Neural cell (in vitro differentiated cells): ENCODE data around the gene CYP26B1. TPM values are rescaled to one million over a fixed set of nuclear protein-coding genes. Genes with fewer than 3 reads are reported as not detected.
A peak's percentile ranks its signal among the peaks of the same experiment; 100 is the strongest.

Source experiments
- H2AFZ ChIP-seq: fragments of 200-600, 300-800 bp; sonication (generic), shearing (Covaris generic); 2 replicates; pipeline ENCODE4 v1.6.0; 2014; ENCODE audit warnings: low read depth, mild to moderate bottlenecking, antibody characterized with exemption, low read length, moderate library complexity
- H3F3A ChIP-seq: fragments of 200-600 bp; shearing (Covaris generic); 2 replicates; pipeline ENCODE4 v1.6.1; 2016; ENCODE audit warnings: mild to moderate bottlenecking, moderate library complexity, mixed read lengths, antibody characterized with exemption, low read length; ENCODE audit not compliant: insufficient read depth, poor library complexity, severe bottlenecking
- H3K27ac ChIP-seq: fragments of 200-600, 300-800 bp; sonication (generic), shearing (Covaris generic); 2 replicates; pipeline ENCODE4 v1.5.1; 2014; ENCODE audit warnings: mild to moderate bottlenecking, low read length, moderate library complexity
- H3K27me3 ChIP-seq: fragments of 300-800, 200-600 bp; sonication (generic), shearing (Covaris generic); 2 replicates; pipeline ENCODE4 v1.6.0; 2014; ENCODE audit warnings: mild to moderate bottlenecking, low read depth, low read length, moderate library complexity; ENCODE audit not compliant: insufficient read depth
- H3K36me3 ChIP-seq: fragments of 300-800, 200-600 bp; sonication (generic), shearing (Covaris generic); 2 replicates; pipeline ENCODE4 v1.5.1; 2014; ENCODE audit warnings: mild to moderate bottlenecking, antibody characterized with exemption, low read length, moderate library complexity; ENCODE audit not compliant: insufficient read depth
- H3K4me2 ChIP-seq: fragments of 300-800, 200-600 bp; sonication (generic), shearing (Covaris generic); 2 replicates; pipeline ENCODE4 v1.6.0; 2014; ENCODE audit warnings: mild to moderate bottlenecking, low read length
- H3K4me3 ChIP-seq: fragments of 300-800, 200-600 bp; sonication (generic), shearing (Covaris generic); 2 replicates; pipeline ENCODE4 v1.5.1; 2014; ENCODE audit warnings: mild to moderate bottlenecking, low read length, moderate library complexity
- H3K79me2 ChIP-seq: fragments of 200-600 bp; shearing (Covaris generic); replicated peaks from 2 replicates; pipeline ENCODE4 v1.6.0; 2014; ENCODE audit warnings: mild to moderate bottlenecking, low read length, moderate library complexity; ENCODE audit not compliant: insufficient read depth
- H3K9ac ChIP-seq: fragments of 300-800, 200-600 bp; sonication (generic), shearing (Covaris generic); 2 replicates; pipeline ENCODE4 v1.6.1; 2016; ENCODE audit warnings: mild to moderate bottlenecking, low read length, mixed read lengths
- H3K9me2 ChIP-seq: fragments of 200-600 bp; shearing (Covaris generic); 2 replicates; pipeline ENCODE4 v1.6.1; 2016; ENCODE audit warnings: mild to moderate bottlenecking, low read length, mixed read lengths; ENCODE audit not compliant: insufficient read depth
- H3K9me3 ChIP-seq: fragments of 200-600, 300-800 bp; sonication (generic), shearing (Covaris generic); 2 replicates; pipeline ENCODE4 v1.6.1; 2016; ENCODE audit warnings: mild to moderate bottlenecking, mixed run types, low read length, moderate library complexity, mixed read lengths
- H4K20me1 ChIP-seq: fragments of 200-600 bp; shearing (Covaris generic); 2 replicates; pipeline ENCODE4 v1.6.1; 2016; ENCODE audit warnings: mild to moderate bottlenecking, mixed run types; ENCODE audit not compliant: insufficient read depth
- EP300 ChIP-seq: fragments of 450-650 bp; conservative IDR thresholded peaks from 2 replicates; pipeline ENCODE4 v1.6.1; 2014; ENCODE audit warnings: antibody characterized with exemption, mild to moderate bottlenecking, moderate library complexity; ENCODE audit not compliant: poor library complexity, severe bottlenecking
- EZH2 ChIP-seq: fragments of 200-600, 300-800 bp; shearing (Covaris generic), sonication (generic); IDR thresholded peaks from 2 replicates; pipeline ENCODE4 v1.6.1; 2014; ENCODE audit warnings: antibody characterized with exemption, low read length, borderline replicate concordance, mild to moderate bottlenecking; ENCODE audit not compliant: insufficient read depth, poor library complexity, severe bottlenecking
- MXI1 ChIP-seq: fragments of 450-650 bp; conservative IDR thresholded peaks from 2 replicates; pipeline ENCODE4 v1.6.1; 2014; ENCODE audit warnings: antibody characterized with exemption, mild to moderate bottlenecking; ENCODE audit not compliant: poor library complexity, severe bottlenecking
- POLR2AphosphoS5 ChIP-seq: IDR thresholded peaks from 2 replicates; pipeline ENCODE4 v1.6.1; 2012
- RAD21 ChIP-seq: fragments of 450-650 bp; conservative IDR thresholded peaks from 2 replicates; pipeline ENCODE4 v1.6.1; 2014; ENCODE audit warnings: antibody characterized with exemption, mild to moderate bottlenecking, moderate library complexity
- TAF1 ChIP-seq: IDR thresholded peaks from 2 replicates; pipeline ENCODE4 v1.6.1; 2012; ENCODE audit warnings: low read depth
- polyA plus RNA-seq: library from polyadenylated mRNA; depleted of rRNA; stranded (reverse); fragments of >200 nt; gene quantifications from 2 replicates; pipeline ENCODE4 v1.2.3, GENCODE V29; 2014
- TF ChIP-seq, protein P1 (sequence below): IDR thresholded peaks from 2 replicates; pipeline ENCODE4 v1.6.1; 2012; ENCODE audit warnings: borderline replicate concordance
- TF ChIP-seq, protein P2 (sequence below): fragments of 450-650 bp; IDR thresholded peaks from 2 replicates; pipeline ENCODE4 v1.5.1; 2014; ENCODE audit warnings: antibody characterized with exemption, mild to moderate bottlenecking, moderate library complexity; ENCODE audit not compliant: poor library complexity, severe bottlenecking

Gene CYP26B1
- polyA plus RNA-seq, 1 donor from 2014 or later: 0.83 TPM

- no peaks in the 10 kb centered on the region for H3K9me2 ChIP-seq
- H3K4me2 ChIP-seq: no peak overlapping the region
- peaks cover 78% of the 10 kb centered on the region for H3K27me3 ChIP-seq
- TF ChIP-seq TAF1 (no peak), EZH2 (peak; percentile 87), RAD21 (no peak)
- TF ChIP-seq, protein P1, sequence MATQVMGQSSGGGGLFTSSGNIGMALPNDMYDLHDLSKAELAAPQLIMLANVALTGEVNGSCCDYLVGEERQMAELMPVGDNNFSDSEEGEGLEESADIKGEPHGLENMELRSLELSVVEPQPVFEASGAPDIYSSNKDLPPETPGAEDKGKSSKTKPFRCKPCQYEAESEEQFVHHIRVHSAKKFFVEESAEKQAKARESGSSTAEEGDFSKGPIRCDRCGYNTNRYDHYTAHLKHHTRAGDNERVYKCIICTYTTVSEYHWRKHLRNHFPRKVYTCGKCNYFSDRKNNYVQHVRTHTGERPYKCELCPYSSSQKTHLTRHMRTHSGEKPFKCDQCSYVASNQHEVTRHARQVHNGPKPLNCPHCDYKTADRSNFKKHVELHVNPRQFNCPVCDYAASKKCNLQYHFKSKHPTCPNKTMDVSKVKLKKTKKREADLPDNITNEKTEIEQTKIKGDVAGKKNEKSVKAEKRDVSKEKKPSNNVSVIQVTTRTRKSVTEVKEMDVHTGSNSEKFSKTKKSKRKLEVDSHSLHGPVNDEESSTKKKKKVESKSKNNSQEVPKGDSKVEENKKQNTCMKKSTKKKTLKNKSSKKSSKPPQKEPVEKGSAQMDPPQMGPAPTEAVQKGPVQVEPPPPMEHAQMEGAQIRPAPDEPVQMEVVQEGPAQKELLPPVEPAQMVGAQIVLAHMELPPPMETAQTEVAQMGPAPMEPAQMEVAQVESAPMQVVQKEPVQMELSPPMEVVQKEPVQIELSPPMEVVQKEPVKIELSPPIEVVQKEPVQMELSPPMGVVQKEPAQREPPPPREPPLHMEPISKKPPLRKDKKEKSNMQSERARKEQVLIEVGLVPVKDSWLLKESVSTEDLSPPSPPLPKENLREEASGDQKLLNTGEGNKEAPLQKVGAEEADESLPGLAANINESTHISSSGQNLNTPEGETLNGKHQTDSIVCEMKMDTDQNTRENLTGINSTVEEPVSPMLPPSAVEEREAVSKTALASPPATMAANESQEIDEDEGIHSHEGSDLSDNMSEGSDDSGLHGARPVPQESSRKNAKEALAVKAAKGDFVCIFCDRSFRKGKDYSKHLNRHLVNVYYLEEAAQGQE: no peak
- H2AFZ ChIP-seq: no peak overlapping the region
- no peaks in the 10 kb centered on the region for H3K9me3 ChIP-seq
- no peaks in the 10 kb centered on the region for H4K20me1 ChIP-seq
- peak overlapping the region; percentile 66 for H3K4me3 ChIP-seq
- H3K27ac ChIP-seq: no peak overlapping the region
- H3F3A ChIP-seq: no peaks in the 10 kb centered on the region
- H3K36me3 ChIP-seq: no peaks in the 10 kb centered on the region
- no peaks in the 10 kb centered on the region for H3K79me2 ChIP-seq
- H3K9ac ChIP-seq: no peak overlapping the region
Observed at GRCh38 chr2:72148003-72148836, 558 bp upstream of the CYP26B1 start.

- Histone ChIP-seq H3K9ac (no peak overlapping the region), H3K4me3 (peak overlapping the region; percentile 60), H3K4me2 (peak overlapping the region; percentile 1), H3K79me2 (no peaks in the 10 kb centered on the region), H3K9me3 (no peaks in the 10 kb centered on the region), H3K9me2 (no peaks in the 10 kb centered on the region), H3K27me3 (peaks cover 94% of the 10 kb centered on the region), H2AFZ (no peak overlapping the region), H4K20me1 (no peaks in the 10 kb centered on the region), H3K36me3 (no peaks in the 10 kb centered on the region), H3F3A (no peaks in the 10 kb centered on the region), H3K27ac (no peak overlapping the region)
- TF ChIP-seq, protein P2, sequence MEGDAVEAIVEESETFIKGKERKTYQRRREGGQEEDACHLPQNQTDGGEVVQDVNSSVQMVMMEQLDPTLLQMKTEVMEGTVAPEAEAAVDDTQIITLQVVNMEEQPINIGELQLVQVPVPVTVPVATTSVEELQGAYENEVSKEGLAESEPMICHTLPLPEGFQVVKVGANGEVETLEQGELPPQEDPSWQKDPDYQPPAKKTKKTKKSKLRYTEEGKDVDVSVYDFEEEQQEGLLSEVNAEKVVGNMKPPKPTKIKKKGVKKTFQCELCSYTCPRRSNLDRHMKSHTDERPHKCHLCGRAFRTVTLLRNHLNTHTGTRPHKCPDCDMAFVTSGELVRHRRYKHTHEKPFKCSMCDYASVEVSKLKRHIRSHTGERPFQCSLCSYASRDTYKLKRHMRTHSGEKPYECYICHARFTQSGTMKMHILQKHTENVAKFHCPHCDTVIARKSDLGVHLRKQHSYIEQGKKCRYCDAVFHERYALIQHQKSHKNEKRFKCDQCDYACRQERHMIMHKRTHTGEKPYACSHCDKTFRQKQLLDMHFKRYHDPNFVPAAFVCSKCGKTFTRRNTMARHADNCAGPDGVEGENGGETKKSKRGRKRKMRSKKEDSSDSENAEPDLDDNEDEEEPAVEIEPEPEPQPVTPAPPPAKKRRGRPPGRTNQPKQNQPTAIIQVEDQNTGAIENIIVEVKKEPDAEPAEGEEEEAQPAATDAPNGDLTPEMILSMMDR: no peak
- TF ChIP-seq TAF1 (no peak), EP300 (no peak), EZH2 (peak; percentile 54), POLR2AphosphoS5 (peak; percentile 23), MXI1 (no peak)
Observed at GRCh38 chr2:72146347-72147302, 1.0 kb downstream of the CYP26B1 start.
